ENCODE results near the gene OCRL. TPM values are rescaled to one million over a fixed set of nuclear protein-coding genes. Genes with fewer than 3 reads are reported as not detected.

Gene OCRL
- polyA plus RNA-seq, 1 of the 3 experiments (the other 2 are of a cell fraction) = 18.6 TPM

GRCh38 chrX:129609395-129609794 lies 69.3 kb downstream of the OCRL start:
- Histone ChIP-seq H3K4me3 (ENCODE audit: low read depth in 2 of 2, low read length in 1 of 2) (no peak overlapping the region), H3K9ac (no peak overlapping the region), H3F3A (replicated peaks; ENCODE audit: insufficient read depth) (no peaks in the 10 kb centered on the region), H3K9me2 (no peaks in the 10 kb centered on the region), H3K9me3 (no peaks in the 10 kb centered on the region), H4K20me1 (ENCODE audit: insufficient read depth) (no peaks in the 10 kb centered on the region), H2AFZ (ENCODE audit: low read depth) (no peak overlapping the region), H3K4me2 (no peak overlapping the region), H3K79me2 (ENCODE audit: insufficient read depth) (no peaks in the 10 kb centered on the region), H3K4me1 (ENCODE audit: control insufficient read depth in 1 of 2, insufficient read depth in 2 of 2, low read depth in 1 of 2, low read length in 1 of 2) (peaks cover 0 to 1% of the 10 kb centered on the region in 2 experiments; a peak in 1 of 4 replicates), H3K27me3 (ENCODE audit: insufficient read depth) (no peaks in the 10 kb centered on the region; the same call in 1 of the 2 replicates), H3K36me3 (replicated peaks in 1 of 2; ENCODE audit: control insufficient read depth in 1 of 2, insufficient read depth in 2 of 2, low read length in 1 of 2) (no peaks in the 10 kb centered on the region), H3K27ac (ENCODE audit: low read depth in 2 of 2, low read length in 1 of 2) (no peak overlapping the region)
- POLR2A ChIA-PET = no interaction called here
- TF ChIP-seq FOXJ3 (CRISPR knock-in tag; IDR thresholded peaks at IDR 0.05) (no peak), EP300 (IDR thresholded peaks at IDR 0.05; ENCODE audit: borderline replicate concordance in 1 of 2, low read depth in 1 of 2, low read length in 1 of 2) (no peak), CTCF (IDR thresholded peaks at IDR 0.05) (peak; percentile 15; the same call in 1 of the 2 replicates)
- CTCF ChIA-PET = interaction anchor here (0.8 to 4.0 kb wide), 11 partner anchors 8 to 451 kb away, joined by 3 to 24 read pairs (median 4); no protein-coding TSS in a partner anchor
- WGBS (ENCODE audit: low lambda C conversion rate) = 8% methylated on average over 1 of the region's 1 CpG
- DNase-seq = no peak

- Histone ChIP-seq H3K4me1 (ENCODE audit: control insufficient read depth in 1 of 2, insufficient read depth in 2 of 2, low read depth in 1 of 2, low read length in 1 of 2) (no peaks in the 10 kb centered on the region), H4K20me1 (ENCODE audit: insufficient read depth) (no peaks in the 10 kb centered on the region), H3K36me3 (replicated peaks in 1 of 2; ENCODE audit: control insufficient read depth in 1 of 2, insufficient read depth in 2 of 2, low read length in 1 of 2) (no peaks in the 10 kb centered on the region), H2AFZ (ENCODE audit: low read depth) (no peak overlapping the region), H3F3A (replicated peaks; ENCODE audit: insufficient read depth) (no peaks in the 10 kb centered on the region), H3K9ac (no peak overlapping the region), H3K79me2 (ENCODE audit: insufficient read depth) (no peaks in the 10 kb centered on the region), H3K4me3 (ENCODE audit: low read depth in 2 of 2, low read length in 1 of 2) (no peak overlapping the region), H3K27ac (ENCODE audit: low read depth in 2 of 2, low read length in 1 of 2) (no peak overlapping the region), H3K27me3 (ENCODE audit: insufficient read depth) (peaks cover 12% of the 10 kb centered on the region), H3K9me2 (no peaks in the 10 kb centered on the region), H3K4me2 (no peak overlapping the region), H3K9me3 (no peaks in the 10 kb centered on the region)
- 33% methylated on average over 1 of the region's 2 CpGs for WGBS (ENCODE audit: low lambda C conversion rate)
- POLR2A ChIA-PET = no interaction called here
- CTCF ChIA-PET = interaction anchor here (0.6 to 1.7 kb wide), 2 partner anchors 11 to 24 kb away, joined by 3 to 5 read pairs; no protein-coding TSS in a partner anchor
- no peak for TF ChIP-seq RXRA (IDR thresholded peaks at IDR 0.05; ENCODE audit: borderline replicate concordance, low read depth)
- TF ChIP-seq TAF1 (IDR thresholded peaks at IDR 0.05; ENCODE audit: borderline replicate concordance, low read depth, low read length) = no peak
- TF ChIP-seq YY1 (IDR thresholded peaks at IDR 0.05; ENCODE audit: low read depth) = no peak
- TF ChIP-seq SIN3A (IDR thresholded peaks at IDR 0.05; ENCODE audit: borderline replicate concordance, low read depth, low read length) = no peak
- no peak for TF ChIP-seq NRF1 (IDR thresholded peaks at IDR 0.05; ENCODE audit: low read depth, low read length)
- TF ChIP-seq RFX5 (IDR thresholded peaks at IDR 0.05; ENCODE audit: low read length) = no peak
- TF ChIP-seq GABPA (IDR thresholded peaks at IDR 0.05; ENCODE audit: low read depth) = no peak
- TF ChIP-seq USF2 (IDR thresholded peaks at IDR 0.05; ENCODE audit: borderline replicate concordance, low read depth, low read length) = no peak
- no peak for DNase-seq
Measured at GRCh38 chrX:129612396-129612795, 72.3 kb downstream of the OCRL start.

Measured in SK-N-SH (cell line).